Measurements from ENCODE around the gene MFSD1. TPM values are rescaled to one million over a fixed set of nuclear protein-coding genes. Genes with fewer than 3 reads are reported as not detected.

Gene MFSD1
- total and polyA plus RNA-seq, 9 of the 15 experiments (the other 6 are each of a cell fraction or from before 2014, with no cell fraction given): 8.7 to 49.5 (median 28.6) TPM

DNA sequence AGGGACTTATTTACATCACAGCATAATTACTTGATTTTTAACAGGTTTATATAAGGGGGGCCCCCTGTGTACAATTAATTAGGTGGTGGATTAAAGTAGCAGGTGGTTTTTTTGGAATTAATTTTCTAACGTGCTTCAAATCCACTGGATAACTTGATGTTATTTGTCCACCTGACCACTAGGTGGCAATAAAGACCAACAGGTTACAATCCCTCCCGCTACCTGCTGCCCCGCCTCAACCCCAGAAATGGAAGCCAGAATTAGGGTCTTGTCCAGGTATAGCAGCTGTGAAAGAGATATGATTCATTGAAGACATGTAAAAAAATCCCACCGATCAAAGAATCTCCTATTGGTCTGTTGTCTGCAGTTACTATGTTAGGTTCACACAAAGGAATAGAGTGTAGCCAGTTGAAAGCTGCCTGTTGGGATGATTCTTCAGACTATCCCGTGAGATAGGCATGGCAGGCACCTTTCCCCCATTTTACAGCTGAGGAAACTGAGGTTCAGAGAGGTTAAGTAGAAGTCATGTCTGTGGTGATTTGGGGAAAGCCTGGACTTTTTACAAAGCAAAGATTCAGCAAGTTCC lies 44.0 kb downstream of the MFSD1 start (continued):
- TF ChIP-seq, protein P1, sequence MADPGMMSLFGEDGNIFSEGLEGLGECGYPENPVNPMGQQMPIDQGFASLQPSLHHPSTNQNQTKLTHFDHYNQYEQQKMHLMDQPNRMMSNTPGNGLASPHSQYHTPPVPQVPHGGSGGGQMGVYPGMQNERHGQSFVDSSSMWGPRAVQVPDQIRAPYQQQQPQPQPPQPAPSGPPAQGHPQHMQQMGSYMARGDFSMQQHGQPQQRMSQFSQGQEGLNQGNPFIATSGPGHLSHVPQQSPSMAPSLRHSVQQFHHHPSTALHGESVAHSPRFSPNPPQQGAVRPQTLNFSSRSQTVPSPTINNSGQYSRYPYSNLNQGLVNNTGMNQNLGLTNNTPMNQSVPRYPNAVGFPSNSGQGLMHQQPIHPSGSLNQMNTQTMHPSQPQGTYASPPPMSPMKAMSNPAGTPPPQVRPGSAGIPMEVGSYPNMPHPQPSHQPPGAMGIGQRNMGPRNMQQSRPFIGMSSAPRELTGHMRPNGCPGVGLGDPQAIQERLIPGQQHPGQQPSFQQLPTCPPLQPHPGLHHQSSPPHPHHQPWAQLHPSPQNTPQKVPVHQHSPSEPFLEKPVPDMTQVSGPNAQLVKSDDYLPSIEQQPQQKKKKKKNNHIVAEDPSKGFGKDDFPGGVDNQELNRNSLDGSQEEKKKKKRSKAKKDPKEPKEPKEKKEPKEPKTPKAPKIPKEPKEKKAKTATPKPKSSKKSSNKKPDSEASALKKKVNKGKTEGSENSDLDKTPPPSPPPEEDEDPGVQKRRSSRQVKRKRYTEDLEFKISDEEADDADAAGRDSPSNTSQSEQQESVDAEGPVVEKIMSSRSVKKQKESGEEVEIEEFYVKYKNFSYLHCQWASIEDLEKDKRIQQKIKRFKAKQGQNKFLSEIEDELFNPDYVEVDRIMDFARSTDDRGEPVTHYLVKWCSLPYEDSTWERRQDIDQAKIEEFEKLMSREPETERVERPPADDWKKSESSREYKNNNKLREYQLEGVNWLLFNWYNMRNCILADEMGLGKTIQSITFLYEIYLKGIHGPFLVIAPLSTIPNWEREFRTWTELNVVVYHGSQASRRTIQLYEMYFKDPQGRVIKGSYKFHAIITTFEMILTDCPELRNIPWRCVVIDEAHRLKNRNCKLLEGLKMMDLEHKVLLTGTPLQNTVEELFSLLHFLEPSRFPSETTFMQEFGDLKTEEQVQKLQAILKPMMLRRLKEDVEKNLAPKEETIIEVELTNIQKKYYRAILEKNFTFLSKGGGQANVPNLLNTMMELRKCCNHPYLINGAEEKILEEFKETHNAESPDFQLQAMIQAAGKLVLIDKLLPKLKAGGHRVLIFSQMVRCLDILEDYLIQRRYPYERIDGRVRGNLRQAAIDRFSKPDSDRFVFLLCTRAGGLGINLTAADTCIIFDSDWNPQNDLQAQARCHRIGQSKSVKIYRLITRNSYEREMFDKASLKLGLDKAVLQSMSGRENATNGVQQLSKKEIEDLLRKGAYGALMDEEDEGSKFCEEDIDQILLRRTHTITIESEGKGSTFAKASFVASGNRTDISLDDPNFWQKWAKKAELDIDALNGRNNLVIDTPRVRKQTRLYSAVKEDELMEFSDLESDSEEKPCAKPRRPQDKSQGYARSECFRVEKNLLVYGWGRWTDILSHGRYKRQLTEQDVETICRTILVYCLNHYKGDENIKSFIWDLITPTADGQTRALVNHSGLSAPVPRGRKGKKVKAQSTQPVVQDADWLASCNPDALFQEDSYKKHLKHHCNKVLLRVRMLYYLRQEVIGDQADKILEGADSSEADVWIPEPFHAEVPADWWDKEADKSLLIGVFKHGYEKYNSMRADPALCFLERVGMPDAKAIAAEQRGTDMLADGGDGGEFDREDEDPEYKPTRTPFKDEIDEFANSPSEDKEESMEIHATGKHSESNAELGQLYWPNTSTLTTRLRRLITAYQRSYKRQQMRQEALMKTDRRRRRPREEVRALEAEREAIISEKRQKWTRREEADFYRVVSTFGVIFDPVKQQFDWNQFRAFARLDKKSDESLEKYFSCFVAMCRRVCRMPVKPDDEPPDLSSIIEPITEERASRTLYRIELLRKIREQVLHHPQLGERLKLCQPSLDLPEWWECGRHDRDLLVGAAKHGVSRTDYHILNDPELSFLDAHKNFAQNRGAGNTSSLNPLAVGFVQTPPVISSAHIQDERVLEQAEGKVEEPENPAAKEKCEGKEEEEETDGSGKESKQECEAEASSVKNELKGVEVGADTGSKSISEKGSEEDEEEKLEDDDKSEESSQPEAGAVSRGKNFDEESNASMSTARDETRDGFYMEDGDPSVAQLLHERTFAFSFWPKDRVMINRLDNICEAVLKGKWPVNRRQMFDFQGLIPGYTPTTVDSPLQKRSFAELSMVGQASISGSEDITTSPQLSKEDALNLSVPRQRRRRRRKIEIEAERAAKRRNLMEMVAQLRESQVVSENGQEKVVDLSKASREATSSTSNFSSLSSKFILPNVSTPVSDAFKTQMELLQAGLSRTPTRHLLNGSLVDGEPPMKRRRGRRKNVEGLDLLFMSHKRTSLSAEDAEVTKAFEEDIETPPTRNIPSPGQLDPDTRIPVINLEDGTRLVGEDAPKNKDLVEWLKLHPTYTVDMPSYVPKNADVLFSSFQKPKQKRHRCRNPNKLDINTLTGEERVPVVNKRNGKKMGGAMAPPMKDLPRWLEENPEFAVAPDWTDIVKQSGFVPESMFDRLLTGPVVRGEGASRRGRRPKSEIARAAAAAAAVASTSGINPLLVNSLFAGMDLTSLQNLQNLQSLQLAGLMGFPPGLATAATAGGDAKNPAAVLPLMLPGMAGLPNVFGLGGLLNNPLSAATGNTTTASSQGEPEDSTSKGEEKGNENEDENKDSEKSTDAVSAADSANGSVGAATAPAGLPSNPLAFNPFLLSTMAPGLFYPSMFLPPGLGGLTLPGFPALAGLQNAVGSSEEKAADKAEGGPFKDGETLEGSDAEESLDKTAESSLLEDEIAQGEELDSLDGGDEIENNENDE (IDR thresholded peaks at IDR 0.05; ENCODE audit: low read depth, low read length): no peak
- TF ChIP-seq, protein P2, sequence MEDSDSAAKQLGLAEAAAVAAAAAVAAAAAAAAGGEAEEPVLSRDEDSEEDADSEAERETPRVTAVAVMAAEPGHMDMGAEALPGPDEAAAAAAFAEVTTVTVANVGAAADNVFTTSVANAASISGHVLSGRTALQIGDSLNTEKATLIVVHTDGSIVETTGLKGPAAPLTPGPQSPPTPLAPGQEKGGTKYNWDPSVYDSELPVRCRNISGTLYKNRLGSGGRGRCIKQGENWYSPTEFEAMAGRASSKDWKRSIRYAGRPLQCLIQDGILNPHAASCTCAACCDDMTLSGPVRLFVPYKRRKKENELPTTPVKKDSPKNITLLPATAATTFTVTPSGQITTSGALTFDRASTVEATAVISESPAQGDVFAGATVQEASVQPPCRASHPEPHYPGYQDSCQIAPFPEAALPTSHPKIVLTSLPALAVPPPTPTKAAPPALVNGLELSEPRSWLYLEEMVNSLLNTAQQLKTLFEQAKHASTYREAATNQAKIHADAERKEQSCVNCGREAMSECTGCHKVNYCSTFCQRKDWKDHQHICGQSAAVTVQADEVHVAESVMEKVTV (CRISPR knock-in tag; IDR thresholded peaks at IDR 0.05): peak; percentile 59
- TF ChIP-seq KDM4B (IDR thresholded peaks at IDR 0.05; ENCODE audit: borderline replicate concordance in 2 of 2, low read depth in 1 of 2) (no peak), RAD21 (CRISPR knock-in tag; conservative IDR thresholded peaks at IDR 0.05 in 1 of 2, IDR thresholded peaks at IDR 0.05 in 1 of 2) (peak; percentile 73 to 82), TARDBP (IDR thresholded peaks at IDR 0.05) (no peak)
- TF ChIP-seq, protein P3, sequence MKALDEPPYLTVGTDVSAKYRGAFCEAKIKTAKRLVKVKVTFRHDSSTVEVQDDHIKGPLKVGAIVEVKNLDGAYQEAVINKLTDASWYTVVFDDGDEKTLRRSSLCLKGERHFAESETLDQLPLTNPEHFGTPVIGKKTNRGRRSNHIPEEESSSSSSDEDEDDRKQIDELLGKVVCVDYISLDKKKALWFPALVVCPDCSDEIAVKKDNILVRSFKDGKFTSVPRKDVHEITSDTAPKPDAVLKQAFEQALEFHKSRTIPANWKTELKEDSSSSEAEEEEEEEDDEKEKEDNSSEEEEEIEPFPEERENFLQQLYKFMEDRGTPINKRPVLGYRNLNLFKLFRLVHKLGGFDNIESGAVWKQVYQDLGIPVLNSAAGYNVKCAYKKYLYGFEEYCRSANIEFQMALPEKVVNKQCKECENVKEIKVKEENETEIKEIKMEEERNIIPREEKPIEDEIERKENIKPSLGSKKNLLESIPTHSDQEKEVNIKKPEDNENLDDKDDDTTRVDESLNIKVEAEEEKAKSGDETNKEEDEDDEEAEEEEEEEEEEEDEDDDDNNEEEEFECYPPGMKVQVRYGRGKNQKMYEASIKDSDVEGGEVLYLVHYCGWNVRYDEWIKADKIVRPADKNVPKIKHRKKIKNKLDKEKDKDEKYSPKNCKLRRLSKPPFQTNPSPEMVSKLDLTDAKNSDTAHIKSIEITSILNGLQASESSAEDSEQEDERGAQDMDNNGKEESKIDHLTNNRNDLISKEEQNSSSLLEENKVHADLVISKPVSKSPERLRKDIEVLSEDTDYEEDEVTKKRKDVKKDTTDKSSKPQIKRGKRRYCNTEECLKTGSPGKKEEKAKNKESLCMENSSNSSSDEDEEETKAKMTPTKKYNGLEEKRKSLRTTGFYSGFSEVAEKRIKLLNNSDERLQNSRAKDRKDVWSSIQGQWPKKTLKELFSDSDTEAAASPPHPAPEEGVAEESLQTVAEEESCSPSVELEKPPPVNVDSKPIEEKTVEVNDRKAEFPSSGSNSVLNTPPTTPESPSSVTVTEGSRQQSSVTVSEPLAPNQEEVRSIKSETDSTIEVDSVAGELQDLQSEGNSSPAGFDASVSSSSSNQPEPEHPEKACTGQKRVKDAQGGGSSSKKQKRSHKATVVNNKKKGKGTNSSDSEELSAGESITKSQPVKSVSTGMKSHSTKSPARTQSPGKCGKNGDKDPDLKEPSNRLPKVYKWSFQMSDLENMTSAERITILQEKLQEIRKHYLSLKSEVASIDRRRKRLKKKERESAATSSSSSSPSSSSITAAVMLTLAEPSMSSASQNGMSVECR (CRISPR knock-in tag; IDR thresholded peaks at IDR 0.05): no peak

All from K562 (cell line).